GM12878 (cell line): ENCODE data around the gene TMEM52.

Experiments used
- ATF3 ChIP-seq: IDR thresholded peaks from 2 replicates; pipeline ENCODE4 v1.6.1; 2011; ENCODE audit warnings: low read depth, mild to moderate bottlenecking, low read length, moderate library complexity, borderline replicate concordance; ENCODE audit errors: extremely low read depth
- CTCF ChIP-seq, 3 experiments: IDR thresholded peaks in 2 of 3; conservative IDR thresholded peaks in 1 of 3; 2 replicates each; pipeline ENCODE4 v1.5.1; 2011; ENCODE audit warnings: low read depth in 3 of 3, low read length in 3 of 3, mild to moderate bottlenecking in 3 of 3, control low read depth in 2 of 3, moderate library complexity in 2 of 3, inconsistent platforms in 1 of 3, mixed read lengths in 1 of 3; ENCODE audit not compliant: control insufficient read depth in 2 of 3, insufficient read depth in 1 of 3; ENCODE audit errors: extremely low read depth in 1 of 3
- EZH2 ChIP-seq: IDR thresholded peaks from 2 replicates; pipeline ENCODE4 v1.6.1; 2012; ENCODE audit warnings: low read depth, mild to moderate bottlenecking, control low read depth, inconsistent platforms, low read length, borderline replicate concordance; ENCODE audit not compliant: control insufficient read depth
- FOXM1 ChIP-seq: IDR thresholded peaks from 2 replicates; pipeline ENCODE4 v1.6.1; 2012; ENCODE audit warnings: low read depth, mild to moderate bottlenecking, inconsistent platforms, low read length, moderate library complexity
- HCFC1 ChIP-seq: fragments of 150-350 bp; IDR thresholded peaks from 2 replicates; pipeline ENCODE4 v1.6.1; 2014; ENCODE audit warnings: low read length
- MYB ChIP-seq: fragments of 150-350 bp; IDR thresholded peaks from 2 replicates; pipeline ENCODE4 v1.6.1; 2014; ENCODE audit warnings: mild to moderate bottlenecking, low read depth, low read length, borderline replicate concordance
- POLR2AphosphoS5 ChIP-seq: IDR thresholded peaks from 2 replicates; pipeline ENCODE4 v1.6.1; 2011; ENCODE audit warnings: mild to moderate bottlenecking, low read length, inconsistent platforms
- SMAD1 ChIP-seq: fragments of 450-650 bp; IDR thresholded peaks from 2 replicates; pipeline ENCODE4 v1.6.1; 2018; ENCODE audit warnings: mild to moderate bottlenecking, low read depth; ENCODE audit not compliant: partially characterized antibody
- SP1 ChIP-seq: IDR thresholded peaks from one replicate; pipeline ENCODE4 v1.6.1; 2011; ENCODE audit warnings: low read depth, low read length
- SREBF1 ChIP-seq: IDR thresholded peaks from 2 replicates; pipeline ENCODE4 v1.6.1; 2012; ENCODE audit warnings: mild to moderate bottlenecking, low read length
- SREBF2 ChIP-seq: IDR thresholded peaks from 2 replicates; pipeline ENCODE4 v1.6.1; 2012; ENCODE audit warnings: mild to moderate bottlenecking, low read length
- SUZ12 ChIP-seq: fragments of 200-600 bp; sonication (generic); IDR thresholded peaks from one replicate; pipeline ENCODE4 v1.6.1; 2018; ENCODE audit warnings: antibody characterized with exemption, mild to moderate bottlenecking; ENCODE audit not compliant: unreplicated experiment
- ZBED1 ChIP-seq: IDR thresholded peaks from 2 replicates; pipeline ENCODE4 v1.6.1; 2016; ENCODE audit warnings: borderline replicate concordance

- TF ChIP-seq HCFC1 (no peak), CTCF (IDR thresholded peaks at IDR 0.05 in 2 of 3, conservative IDR thresholded peaks at IDR 0.05 in 1 of 3; ENCODE audit: control insufficient read depth in 2 of 3, extremely low read depth in 1 of 3, insufficient read depth in 1 of 3, low read depth in 3 of 3, low read length in 3 of 3) (no peak), ZBED1 (no peak), EZH2 (no peak), MYB (no peak), POLR2AphosphoS5 (no peak), ATF3 (no peak), SP1 (no peak), SUZ12 (no peak), SMAD1 (no peak), FOXM1 (no peak), SREBF1 (no peak), SREBF2 (no peak)
Observed at GRCh38 chr1:1929639-1930545, 10.8 kb upstream of the TMEM52 start.
